Jurkat, Clone E6-1 (cell line): Measurements from ENCODE around the gene NEUROD6.

ENCODE experiments used
- DNase-seq: peaks from one replicate; pipeline ENCODE4 v3.0.0-alpha.2; 2011; ENCODE audit warnings: low read depth, low spot score
- H3K4me3 ChIP-seq: 2 replicates; pipeline ENCODE4 v1.5.1; 2011; ENCODE audit warnings: mild to moderate bottlenecking, low read length, control low read depth, moderate library complexity

Gene NEUROD6

GRCh38 chr7:31299336-31299735 is 41.2 kb downstream of the NEUROD6 start:
- no peak for DNase-seq

GRCh38 chr7:31290601-31291000 is 49.9 kb downstream of the NEUROD6 start:
- no peak for DNase-seq
- no peak overlapping the region for H3K4me3 ChIP-seq

More at GRCh38 chr7:31299336-31299735, 41.2 kb downstream of the NEUROD6 start:
- H3K4me3 ChIP-seq, result no peak overlapping the region
